Stimulated activated CD8-positive, alpha-beta memory T cell treated with anti-CD3 and anti-CD28 coated beads, Interleukin-4, amount 100 ng/mL, for 4 hours (primary cell): ENCODE results near the gene SPARC.

Source experiments
- DNase-seq, 2 donors: peaks; one replicate each; pipeline ENCODE4 v3.0.0-alpha.2; 2020; ENCODE audit warnings: low read depth in 2 of 2, low spot score in 1 of 2

SPARC gene

DNA sequence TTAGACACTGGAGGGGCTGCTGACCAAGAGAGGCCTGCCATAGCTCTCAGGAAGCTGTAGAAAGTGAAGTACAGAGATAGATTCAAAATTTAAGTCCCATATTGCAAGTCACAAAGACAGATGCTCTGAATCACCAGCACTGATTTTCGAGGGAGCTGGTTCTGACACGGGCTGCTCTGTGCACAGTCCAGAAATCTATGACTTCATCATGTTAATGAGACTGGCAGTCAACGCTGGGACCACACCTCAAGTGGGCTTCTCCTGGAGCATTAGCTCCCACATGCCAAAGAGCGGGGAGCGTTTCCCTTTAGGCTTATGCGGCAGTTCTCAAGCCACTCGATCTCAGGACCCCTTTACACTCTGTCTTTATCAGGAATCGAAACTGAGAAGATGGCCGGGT is 61.4 kb downstream of the SPARC start:
- no peak for DNase-seq

GRCh38 chr5:151624476-151624875 is 62.2 kb downstream of the SPARC start:
- no peak for DNase-seq

GRCh38 chr5:151622367-151623088 is 64.2 kb downstream of the SPARC start:
- DNase-seq, result no peak

- no peak for DNase-seq
Measured at GRCh38 chr5:151620461-151620840, 66.3 kb downstream of the SPARC start.

- DNase-seq, result no peak
Measured at GRCh38 chr5:151619812-151620460, 66.8 kb downstream of the SPARC start.

GRCh38 chr5:151618907-151619306 is 67.8 kb downstream of the SPARC start:
- DNase-seq, result no peak

GRCh38 chr5:151617841-151618710 is 68.6 kb downstream of the SPARC start:
- DNase-seq, result no peak

GRCh38 chr5:151617383-151617840 is 69.3 kb downstream of the SPARC start:
- no peak for DNase-seq

DNA sequence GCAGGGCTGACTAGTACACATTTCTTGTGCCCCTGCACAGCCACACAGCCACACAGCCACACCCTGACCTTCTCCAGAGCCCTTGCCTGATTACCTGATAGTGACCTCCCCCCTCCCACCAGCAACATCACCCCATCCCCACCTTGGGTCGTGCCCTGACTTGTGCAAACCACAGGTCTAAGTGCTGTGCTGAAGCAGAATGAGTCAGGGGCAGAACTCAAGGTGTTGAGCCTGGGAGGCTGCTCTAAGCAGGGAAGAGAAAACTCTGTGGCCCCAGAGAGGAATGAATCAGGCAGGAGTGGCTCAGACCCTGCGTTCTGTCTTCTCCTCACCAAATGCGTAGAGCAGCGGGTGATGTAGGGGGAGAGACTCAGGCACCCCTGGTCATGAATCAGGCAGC is 71.3 kb downstream of the SPARC start:
- no peak for DNase-seq

DNA sequence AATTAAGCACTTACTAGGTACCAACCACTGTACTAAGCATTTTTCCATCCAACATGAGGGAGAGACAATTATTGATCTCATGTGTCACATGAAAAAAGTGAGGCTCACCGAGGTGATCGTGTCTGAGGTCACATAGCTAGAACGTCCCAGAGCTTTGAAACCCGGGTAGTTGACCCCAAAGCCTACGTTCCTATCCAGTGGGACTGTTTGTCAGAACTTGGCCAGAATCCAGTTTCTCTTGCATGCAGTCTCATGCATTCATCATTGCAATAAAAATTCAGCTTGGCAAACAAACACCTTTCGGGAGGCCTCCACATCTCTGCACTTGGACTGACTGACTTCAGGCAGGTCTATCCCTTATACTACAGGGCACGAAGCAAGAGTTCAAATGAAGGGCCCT is 72.2 kb downstream of the SPARC start:
- no peak for DNase-seq

GRCh38 chr5:151612689-151613427 is 73.9 kb downstream of the SPARC start:
- DNase-seq, result peak in 1 of 2 donors; percentile 5

GRCh38 chr5:151611127-151611775 is 75.5 kb downstream of the SPARC start:
- DNase-seq, result no peak
